Nephron (organoid): Measurements from ENCODE around the gene ADGRF1.

ENCODE experiments used
- H3K27ac Mint-ChIP-seq, 3 experiments: 2 replicates each; pipeline ENCODE4 v1.8.0; 2020; ENCODE audit warnings: mixed read lengths in 3 of 3, mild to moderate bottlenecking in 2 of 3, moderate library complexity in 1 of 3
- H3K27me3 Mint-ChIP-seq: 2 replicates; pipeline ENCODE4 v1.8.0; 2021; ENCODE audit warnings: low read depth, mild to moderate bottlenecking, moderate library complexity, mixed read lengths
- H3K36me3 Mint-ChIP-seq: 2 replicates; pipeline ENCODE4 v1.8.0; 2020; ENCODE audit warnings: low read depth, mixed read lengths
- H3K4me1 Mint-ChIP-seq: 2 replicates; pipeline ENCODE4 v1.8.0; 2020; ENCODE audit warnings: mixed read lengths
- H3K4me3 Mint-ChIP-seq, 3 experiments: 2 replicates each; pipeline ENCODE4 v1.8.0; 2020; ENCODE audit warnings: mild to moderate bottlenecking in 3 of 3, mixed read lengths in 3 of 3, moderate library complexity in 2 of 3
- H3K9me3 Mint-ChIP-seq: 2 replicates; pipeline ENCODE4 v1.8.0; 2020; ENCODE audit warnings: mixed read lengths
- TF ChIP-seq, protein P1 (sequence below), 3 experiments: fragments of 200-600 bp; sonication (generic); IDR thresholded peaks; one replicate each; pipeline ENCODE4 v1.5.0; 2021; ENCODE audit warnings: antibody characterized with exemption in 3 of 3; ENCODE audit not compliant: unreplicated experiment in 3 of 3

ADGRF1 gene

DNA sequence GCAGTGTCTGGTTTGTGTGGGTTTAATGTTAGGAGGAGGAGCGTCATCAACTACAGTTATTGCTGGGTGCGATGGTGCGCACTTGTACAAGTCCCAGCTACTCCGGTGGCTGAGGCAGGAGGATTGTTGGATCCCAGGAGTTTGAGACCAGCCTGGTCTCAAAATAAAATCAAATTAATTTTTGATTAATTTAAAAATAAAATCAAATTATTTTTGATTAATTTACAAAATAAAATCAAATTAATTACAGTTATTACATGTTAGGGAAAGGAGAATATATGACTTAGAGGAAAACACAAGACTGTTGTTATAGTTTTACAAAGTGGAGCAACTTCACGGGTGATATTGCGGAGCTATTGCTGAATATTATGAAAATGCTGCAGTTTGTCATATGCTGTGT lies 85.7 kb downstream of the ADGRF1 start:
- Mint-ChIP-seq H3K27me3 (peaks cover 4% of the 10 kb centered on the region), H3K27ac (no peak overlapping the region), H3K4me1 (peaks cover 10% of the 10 kb centered on the region), H3K4me3 (no peak overlapping the region), H3K9me3 (no peaks in the 10 kb centered on the region), H3K36me3 (no peaks in the 10 kb centered on the region)
- TF ChIP-seq, protein P1, sequence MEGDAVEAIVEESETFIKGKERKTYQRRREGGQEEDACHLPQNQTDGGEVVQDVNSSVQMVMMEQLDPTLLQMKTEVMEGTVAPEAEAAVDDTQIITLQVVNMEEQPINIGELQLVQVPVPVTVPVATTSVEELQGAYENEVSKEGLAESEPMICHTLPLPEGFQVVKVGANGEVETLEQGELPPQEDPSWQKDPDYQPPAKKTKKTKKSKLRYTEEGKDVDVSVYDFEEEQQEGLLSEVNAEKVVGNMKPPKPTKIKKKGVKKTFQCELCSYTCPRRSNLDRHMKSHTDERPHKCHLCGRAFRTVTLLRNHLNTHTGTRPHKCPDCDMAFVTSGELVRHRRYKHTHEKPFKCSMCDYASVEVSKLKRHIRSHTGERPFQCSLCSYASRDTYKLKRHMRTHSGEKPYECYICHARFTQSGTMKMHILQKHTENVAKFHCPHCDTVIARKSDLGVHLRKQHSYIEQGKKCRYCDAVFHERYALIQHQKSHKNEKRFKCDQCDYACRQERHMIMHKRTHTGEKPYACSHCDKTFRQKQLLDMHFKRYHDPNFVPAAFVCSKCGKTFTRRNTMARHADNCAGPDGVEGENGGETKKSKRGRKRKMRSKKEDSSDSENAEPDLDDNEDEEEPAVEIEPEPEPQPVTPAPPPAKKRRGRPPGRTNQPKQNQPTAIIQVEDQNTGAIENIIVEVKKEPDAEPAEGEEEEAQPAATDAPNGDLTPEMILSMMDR (IDR thresholded peaks at IDR 0.05; ENCODE audit: unreplicated experiment in 3 of 3): no peak

DNA sequence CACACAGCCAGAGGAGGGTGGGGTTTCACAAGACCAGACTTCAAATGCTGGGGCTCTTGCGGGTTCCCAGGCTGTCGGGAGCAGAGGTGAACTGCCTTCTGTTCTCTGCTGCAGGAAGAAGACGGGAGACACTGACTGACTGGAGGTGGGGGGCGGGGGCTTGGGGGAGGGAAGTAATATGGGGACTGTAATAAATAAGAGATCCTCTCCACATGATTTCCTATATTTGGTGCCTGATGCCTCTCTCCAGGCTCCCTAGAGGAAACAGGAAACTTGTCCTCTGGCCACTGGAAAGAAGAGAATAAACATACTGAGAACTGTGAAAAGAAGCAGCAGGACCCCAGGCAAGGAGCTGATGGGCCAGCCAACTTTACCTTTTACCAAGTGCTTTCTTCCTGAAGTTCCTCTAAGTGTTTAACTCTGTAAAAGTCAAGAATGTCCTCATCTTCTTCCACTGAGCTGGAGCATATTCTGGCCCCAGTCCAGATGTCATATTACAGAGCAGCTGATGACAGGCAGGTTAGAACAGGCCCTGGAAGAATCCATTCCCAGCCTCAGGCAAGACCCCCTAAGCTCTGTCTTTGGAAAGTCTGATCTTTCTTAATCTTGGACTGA lies 87.2 kb downstream of the ADGRF1 start:
- Mint-ChIP-seq H3K36me3 (no peaks in the 10 kb centered on the region), H3K4me1 (peaks cover 14% of the 10 kb centered on the region), H3K4me3 (peak overlapping the region in 2 of 3 experiments; percentile 59 to 80), H3K27me3 (peaks cover 4% of the 10 kb centered on the region), H3K9me3 (no peaks in the 10 kb centered on the region), H3K27ac (peak overlapping the region in 2 of 3 experiments; percentile 22 to 32)
- TF ChIP-seq, protein P1 (IDR thresholded peaks at IDR 0.05; ENCODE audit: unreplicated experiment in 3 of 3): no peak

DNA sequence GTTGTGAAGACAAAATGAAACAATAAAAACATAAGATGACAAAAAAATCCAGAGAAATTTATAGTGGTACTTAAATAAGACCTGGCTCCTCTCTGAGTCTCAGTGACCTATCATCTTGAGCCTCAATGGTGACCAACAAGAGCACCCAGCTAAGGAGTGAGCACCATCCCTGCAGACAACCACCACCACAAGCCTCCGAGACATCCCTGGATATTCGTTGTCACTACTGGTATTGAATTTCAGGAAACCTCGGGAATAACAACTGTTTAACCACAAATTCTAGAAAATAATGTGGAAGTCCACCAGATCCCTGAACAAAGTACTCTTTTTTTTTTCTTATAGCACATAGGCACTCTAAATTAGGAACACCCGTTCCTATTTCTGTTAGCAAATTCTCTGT lies 88.2 kb downstream of the ADGRF1 start:
- Mint-ChIP-seq H3K36me3 (no peaks in the 10 kb centered on the region), H3K27me3 (peaks cover 4% of the 10 kb centered on the region), H3K9me3 (no peaks in the 10 kb centered on the region), H3K4me1 (peaks cover 14% of the 10 kb centered on the region), H3K27ac (no peak overlapping the region), H3K4me3 (peak overlapping the region in 2 of 3 experiments; percentile 6 to 80)
- TF ChIP-seq, protein P1 (IDR thresholded peaks at IDR 0.05; ENCODE audit: unreplicated experiment in 3 of 3): no peak

DNA sequence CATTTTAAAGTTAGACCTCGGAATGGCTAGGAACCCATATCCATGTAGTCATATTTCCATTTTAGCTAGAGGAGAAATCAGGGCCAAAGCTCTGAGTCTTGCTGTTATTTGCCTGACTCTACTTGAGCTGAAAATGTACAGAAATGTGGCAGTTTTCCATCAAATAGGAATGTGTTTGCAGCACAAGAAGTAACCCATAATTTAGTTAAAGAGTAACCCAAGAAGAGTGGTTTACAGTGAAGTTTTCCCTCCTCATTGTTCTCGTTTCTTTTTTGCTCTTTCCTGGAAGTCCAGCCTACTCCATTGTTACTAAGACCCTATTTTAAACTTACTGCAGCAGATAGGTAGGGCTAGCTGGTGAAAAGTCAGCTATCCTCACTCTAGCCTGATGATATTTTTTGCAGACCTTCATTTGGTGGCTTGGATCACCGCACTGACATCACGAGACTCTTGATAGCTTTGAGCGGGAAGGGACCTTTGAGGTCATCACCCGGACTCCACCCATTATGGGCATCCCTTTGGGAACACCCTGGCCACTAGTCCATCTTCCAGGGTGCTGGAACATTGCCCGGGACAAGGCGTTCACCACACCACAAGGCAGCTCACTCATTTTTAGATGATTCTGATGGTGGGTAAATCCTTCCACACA lies 92.4 kb downstream of the ADGRF1 start:
- Mint-ChIP-seq H3K27ac (peak overlapping the region; percentile 30 to 65 (median 46)), H3K9me3 (no peaks in the 10 kb centered on the region), H3K27me3 (no peaks in the 10 kb centered on the region), H3K4me3 (no peak overlapping the region), H3K36me3 (no peaks in the 10 kb centered on the region), H3K4me1 (peaks cover 9% of the 10 kb centered on the region)
- TF ChIP-seq, protein P1 (IDR thresholded peaks at IDR 0.05; ENCODE audit: unreplicated experiment in 3 of 3): no peak

DNA sequence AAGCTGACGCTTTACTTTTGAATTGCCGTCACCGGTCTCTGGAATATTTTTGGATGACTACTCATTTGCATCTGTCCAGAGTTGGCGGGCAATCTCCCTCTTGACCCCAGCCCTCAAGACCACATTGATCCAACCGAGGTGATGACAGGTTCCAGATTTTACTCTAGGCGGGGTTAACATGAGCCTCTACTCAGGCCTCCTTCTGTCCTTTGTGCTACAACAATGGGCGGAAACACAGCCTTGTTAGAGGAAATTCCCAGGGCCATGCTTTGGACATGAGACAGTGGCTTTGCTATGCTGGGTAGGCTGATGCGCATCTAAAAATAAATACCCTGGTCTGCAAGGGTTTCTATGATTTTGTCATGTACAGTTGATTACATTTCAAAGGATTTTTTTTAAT lies 93.4 kb downstream of the ADGRF1 start:
- Mint-ChIP-seq H3K36me3 (no peaks in the 10 kb centered on the region), H3K4me1 (peaks cover 4% of the 10 kb centered on the region), H3K27me3 (no peaks in the 10 kb centered on the region), H3K9me3 (no peaks in the 10 kb centered on the region), H3K4me3 (no peak overlapping the region), H3K27ac (no peak overlapping the region)
- TF ChIP-seq, protein P1 (IDR thresholded peaks at IDR 0.05; ENCODE audit: unreplicated experiment in 3 of 3): no peak
